HCEC 1CT (cell line): ENCODE results near the gene TK2.

Experiments
- DNase-seq: peaks from one replicate; pipeline ENCODE4 v3.0.0-alpha.2; 2017

The TK2 gene

DNA sequence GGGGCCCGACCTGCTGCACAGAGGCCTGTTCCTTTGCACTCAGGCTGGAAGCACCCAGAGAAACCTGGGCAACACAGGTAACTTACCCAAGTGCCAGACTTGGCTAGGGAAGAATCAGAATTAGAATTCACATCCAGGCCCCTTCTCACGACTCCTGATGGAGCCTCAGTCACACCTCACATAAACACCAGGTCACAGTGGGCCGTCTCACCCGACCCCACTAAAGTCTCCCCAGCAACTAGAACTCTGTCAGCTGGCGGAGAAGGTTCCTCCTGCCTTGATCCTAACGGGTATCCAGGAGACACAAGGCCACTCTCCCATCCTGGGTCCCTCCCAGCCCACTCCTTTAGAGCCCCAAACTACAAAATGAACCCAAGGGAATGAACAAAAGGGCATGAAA is 6.4 kb downstream of the TK2 start:
- DNase-seq: no peak

GRCh38 chr16:66542396-66542795 is 7.5 kb downstream of the TK2 start:
- no peak for DNase-seq

- no peak for DNase-seq
These were observed 8.2 kb downstream of the TK2 start for GRCh38 chr16:66541388-66542355.

GRCh38 chr16:66539623-66540469 is 10.1 kb downstream of the TK2 start:
- DNase-seq: no peak

- DNase-seq: no peak
These were observed 11.0 kb downstream of the TK2 start for GRCh38 chr16:66538910-66539309.

GRCh38 chr16:66537236-66537635 is 12.7 kb downstream of the TK2 start:
- no peak for DNase-seq

- DNase-seq: no peak
These were observed 13.4 kb downstream of the TK2 start for GRCh38 chr16:66536525-66536924.

DNA sequence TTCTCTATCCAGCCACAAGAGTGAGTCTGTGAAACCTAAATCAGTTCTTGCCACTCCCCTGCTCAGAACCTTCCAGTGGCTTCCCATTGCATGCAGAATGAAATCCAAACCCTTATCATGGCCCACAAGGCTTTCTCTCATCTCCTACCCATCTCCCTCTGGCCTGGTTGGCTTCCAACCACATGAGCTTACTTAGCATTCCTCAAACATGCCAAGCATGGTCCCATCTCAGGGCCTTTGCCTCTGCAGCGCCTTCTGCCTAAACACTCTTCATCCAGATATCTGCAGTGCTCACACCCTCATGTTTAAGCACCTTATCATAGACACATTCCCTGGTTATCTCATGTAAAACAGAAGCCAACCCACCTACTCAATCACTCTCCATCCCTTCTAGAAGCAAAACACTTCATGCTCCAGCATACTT is 15.5 kb downstream of the TK2 start:
- no peak for DNase-seq

DNA sequence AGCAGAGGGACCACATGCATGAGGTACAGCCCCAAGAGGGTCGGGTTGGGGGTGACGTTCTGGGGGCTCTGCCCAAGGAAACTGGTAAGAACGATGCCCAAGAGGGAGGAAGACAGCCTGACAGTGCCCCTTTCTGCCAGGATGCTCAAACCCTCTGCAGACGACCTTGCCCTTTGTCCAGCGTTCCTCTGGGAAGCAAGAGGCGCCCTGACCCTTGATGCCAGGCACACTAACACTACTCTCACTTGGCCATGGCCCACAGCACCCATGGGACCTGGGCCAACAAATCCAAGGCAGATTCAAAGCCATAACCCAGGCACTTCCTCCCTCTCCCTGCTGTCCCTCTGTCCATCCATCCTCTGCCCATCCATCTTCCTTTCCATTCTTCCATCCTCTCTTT is 20.4 kb downstream of the TK2 start:
- no peak for DNase-seq

- DNase-seq: no peak
These were observed 21.6 kb downstream of the TK2 start for GRCh38 chr16:66528294-66528693.

DNA sequence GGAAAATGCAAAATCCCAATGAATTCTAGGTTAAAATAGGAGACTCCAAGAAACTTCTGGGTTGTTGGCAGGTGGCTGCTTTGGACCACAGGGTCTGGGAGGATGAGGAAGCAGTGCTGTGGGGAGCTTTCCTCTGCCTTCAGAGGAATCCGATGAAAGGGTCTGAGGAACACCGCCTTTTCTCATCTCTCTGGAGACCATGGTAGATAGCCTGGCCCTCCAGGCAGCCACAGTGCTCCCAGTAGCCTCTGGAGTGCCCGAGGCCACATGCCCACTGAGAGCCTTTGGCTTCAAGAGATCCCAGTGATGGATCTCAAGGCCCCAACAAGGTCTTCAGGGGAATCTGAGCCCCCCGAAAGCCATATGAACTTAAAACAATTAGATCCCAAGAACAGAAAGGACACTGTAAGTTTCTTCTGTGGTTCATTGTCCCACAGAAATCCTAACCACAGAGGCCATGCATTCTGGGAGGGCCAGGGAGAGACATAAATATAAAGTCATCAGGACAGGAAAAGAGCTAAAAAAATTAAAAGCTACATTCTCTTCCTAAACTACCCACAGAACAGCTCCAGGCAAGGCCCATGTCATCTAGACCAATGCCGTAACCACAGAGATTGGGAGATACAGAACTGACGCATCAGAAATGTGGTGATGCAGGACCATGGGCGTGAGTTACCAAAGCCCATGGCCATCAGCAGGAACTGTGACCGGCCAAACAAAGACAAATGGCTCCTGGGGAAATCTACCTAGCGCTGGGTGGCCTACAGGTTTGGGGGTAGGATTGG is 24.3 kb downstream of the TK2 start:
- DNase-seq: no peak

GRCh38 chr16:66524601-66525164 is 25.2 kb downstream of the TK2 start:
- no peak for DNase-seq

- DNase-seq: no peak
These were observed 26.0 kb downstream of the TK2 start for GRCh38 chr16:66523861-66524354.

DNA sequence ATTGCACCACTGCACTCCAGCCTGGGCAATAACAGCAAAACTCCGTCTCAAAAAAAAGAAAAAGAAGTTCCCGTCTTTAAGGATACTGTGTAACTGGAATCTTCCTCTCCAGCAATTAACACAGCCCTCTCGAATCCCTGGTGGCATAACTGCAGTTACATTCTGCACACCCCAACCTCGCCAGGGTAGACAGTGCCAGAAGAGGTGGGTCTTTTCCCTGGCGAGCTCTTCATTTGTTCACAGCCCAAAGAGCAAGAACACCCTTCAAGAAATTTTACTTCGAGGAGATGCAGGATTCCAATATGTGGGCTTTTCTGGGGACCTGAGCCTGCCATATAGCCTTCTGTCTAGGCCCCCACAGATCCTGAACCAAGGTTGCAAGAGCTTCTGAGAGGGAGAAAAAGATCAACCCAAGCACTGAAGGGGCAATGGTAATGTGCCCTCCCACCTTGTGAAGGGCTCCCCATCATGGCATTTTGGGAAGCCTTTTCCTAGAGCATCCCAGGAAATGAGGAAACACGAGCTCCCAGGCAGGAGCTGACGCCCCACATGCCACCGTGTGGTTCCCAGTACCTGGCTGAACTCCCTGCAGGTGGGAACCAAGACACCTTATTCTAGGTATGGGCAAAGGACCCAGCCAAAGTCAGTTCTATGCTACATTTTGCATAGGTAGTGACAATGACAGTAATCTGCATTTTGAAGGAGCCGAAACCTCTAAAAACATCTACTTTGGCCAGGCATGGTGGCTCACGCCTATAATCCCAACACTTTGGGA is 26.9 kb downstream of the TK2 start:
- DNase-seq: no peak

- DNase-seq: peak; percentile 50
These were observed 27.8 kb downstream of the TK2 start for GRCh38 chr16:66521951-66522771.

DNA sequence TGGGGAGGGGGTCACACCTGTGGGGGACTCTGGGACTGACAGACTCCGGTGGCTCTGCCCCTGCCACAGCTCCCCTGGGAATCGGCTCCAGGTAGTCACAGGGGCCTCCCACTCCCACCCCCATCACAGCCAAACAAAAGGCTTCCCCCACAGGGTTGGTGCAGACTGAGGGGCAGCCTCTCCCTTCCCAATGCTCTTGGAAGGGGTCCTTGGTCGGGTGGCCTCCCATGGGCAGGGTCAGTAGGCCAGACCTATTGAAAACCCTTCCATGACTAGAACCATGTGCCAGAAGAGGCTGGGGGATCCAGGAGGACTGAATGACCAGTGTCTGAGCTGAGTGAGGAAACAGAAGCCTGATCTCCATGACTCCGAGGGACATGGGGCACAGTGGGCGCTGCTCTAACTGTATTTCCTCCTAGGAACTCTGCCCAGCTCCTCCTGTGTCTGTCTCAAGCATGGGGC is 28.6 kb downstream of the TK2 start:
- DNase-seq: no peak

- DNase-seq: no peak
These were observed 29.3 kb downstream of the TK2 start for GRCh38 chr16:66520406-66521170.

DNA sequence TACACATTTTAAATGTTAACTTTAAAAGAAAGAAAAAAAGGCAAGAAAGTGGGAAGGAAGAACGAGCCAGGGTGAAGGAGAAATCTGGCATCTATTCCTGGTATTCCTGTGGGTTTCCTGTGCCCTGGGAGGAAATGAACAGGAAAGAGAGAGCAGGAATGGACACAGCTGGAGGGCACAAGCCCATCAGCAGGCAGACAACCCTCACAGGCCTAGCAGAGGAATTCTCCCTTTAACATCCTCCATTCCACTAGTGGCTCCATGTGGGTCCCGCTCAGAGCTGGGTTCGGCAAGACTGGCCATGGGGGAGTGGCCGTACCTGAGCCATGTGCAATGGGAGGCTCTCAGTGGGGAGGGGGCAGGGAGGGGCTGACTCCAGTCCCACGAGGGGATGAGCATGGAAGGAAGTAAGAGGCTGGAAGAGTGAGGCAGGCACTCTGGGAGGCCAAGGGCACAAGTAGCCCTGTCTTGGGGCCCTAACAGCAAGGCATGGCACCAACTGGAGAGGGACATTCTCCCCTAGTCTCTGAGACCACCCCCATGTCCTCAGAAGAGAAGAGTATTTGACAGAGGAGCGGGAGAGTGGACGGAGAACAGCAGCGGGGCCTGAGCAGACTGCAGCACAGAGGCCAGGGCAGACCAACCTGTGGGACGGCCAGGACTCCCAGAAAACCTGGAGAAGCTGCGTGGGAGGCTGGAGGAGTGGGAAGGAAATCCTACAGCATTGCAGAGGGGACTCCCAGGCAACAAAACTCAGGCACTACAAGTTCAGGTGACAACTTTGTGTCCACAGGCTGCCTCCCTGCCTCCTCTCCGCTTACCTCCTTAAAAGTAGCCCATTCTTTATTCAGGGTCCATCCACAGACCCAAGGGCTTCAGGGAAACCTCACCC is 30.2 kb downstream of the TK2 start:
- no peak for DNase-seq
